ENCODE measurements around the gene PIK3CB. TPM values are rescaled to one million over a fixed set of nuclear protein-coding genes. Genes with fewer than 3 reads are reported as not detected.
"Not testable (repeated sequence)": the region's sequence is repeated elsewhere in the genome, so short reads cannot be mapped to it uniquely, and the experiment has no call there.

The PIK3CB gene
- total RNA-seq, 2 donors from 2014 or later = 18.8 to 26.3 TPM

DNA sequence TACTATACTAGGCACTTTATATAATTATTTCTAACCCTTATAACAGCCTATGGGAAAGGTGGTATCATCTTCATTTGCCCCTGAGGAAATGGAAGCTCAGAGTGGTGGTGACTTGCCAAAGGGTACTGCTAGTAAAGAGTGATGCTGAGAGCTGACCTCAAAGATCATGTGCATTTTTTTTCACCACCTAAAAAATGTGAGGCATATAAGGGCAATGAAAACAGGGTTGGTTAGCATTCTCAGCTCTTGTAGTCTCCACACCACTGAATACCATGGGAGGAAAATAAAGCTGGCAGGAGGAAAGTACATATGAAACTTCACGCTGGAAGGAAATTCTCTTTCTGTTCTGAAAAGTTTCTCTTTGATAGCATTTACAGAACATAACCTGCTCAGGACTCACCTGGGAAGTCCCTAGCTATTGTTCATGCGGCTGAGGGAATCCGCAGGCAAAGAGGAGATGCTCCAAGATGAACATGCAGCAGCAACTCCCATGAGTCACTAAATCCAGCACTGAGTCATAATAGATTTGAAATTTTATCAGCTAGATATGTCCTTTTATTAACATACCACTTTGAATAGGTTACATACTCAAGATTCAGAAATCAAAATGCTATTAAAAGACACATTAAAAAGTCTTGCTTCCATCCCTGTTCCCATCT lies 208.9 kb downstream of the PIK3CB start:
- Mint-ChIP-seq H3K4me1 (ENCODE audit: low read depth) (peaks cover 6% of the 10 kb centered on the region), H3K27ac (no peak overlapping the region), H3K27me3 (ENCODE audit: low read depth) (no peaks in the 10 kb centered on the region), H3K4me3 (no peak overlapping the region), H3K36me3 (ENCODE audit: insufficient read depth in 2 of 2) (no peaks in the 10 kb centered on the region), H3K9me3 (no peaks in the 10 kb centered on the region)
- DNase-seq (no peak), ATAC-seq (replicated peaks in 1 of 2) (no peak)

GRCh38 chr3:138624518-138624917 lies 210.2 kb downstream of the PIK3CB start:
- no peak overlapping the region for H3K4me3 Mint-ChIP-seq
- H3K36me3 Mint-ChIP-seq (ENCODE audit: insufficient read depth in 2 of 2) = no peaks in the 10 kb centered on the region
- H3K9me3 Mint-ChIP-seq = no peaks in the 10 kb centered on the region
- no peaks in the 10 kb centered on the region for H3K27me3 Mint-ChIP-seq (ENCODE audit: low read depth)
- DNase-seq (no peak), ATAC-seq (replicated peaks in 1 of 2) (no peak)
- peaks cover 6% of the 10 kb centered on the region for H3K4me1 Mint-ChIP-seq (ENCODE audit: low read depth)
- no peak overlapping the region for H3K27ac Mint-ChIP-seq

DNA sequence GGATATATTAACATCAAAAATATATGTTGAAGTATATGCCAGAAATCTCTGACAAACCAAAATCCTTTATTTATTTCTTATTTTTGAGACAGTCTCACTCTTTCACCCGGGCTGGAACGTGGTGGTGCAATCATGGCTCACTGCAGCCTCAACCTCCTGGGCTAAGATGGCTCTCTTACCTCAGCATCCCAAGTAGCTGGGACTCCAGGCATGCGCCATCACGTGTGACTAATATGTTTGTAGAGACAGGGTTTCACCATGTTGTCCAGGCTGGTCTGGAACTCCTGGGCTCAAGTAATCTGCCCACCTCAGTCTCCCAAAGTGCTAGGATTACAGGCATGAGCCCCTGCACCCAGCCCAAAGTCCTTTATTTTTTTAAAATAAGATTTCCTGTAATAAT lies 214.3 kb downstream of the PIK3CB start:
- Mint-ChIP-seq H3K36me3 (ENCODE audit: insufficient read depth in 2 of 2) (no peaks in the 10 kb centered on the region), H3K4me3 (no peak overlapping the region), H3K27ac (no peak overlapping the region), H3K27me3 (ENCODE audit: low read depth) (no peaks in the 10 kb centered on the region), H3K9me3 (no peaks in the 10 kb centered on the region), H3K4me1 (ENCODE audit: low read depth) (no peaks in the 10 kb centered on the region)
- DNase-seq (no peak), ATAC-seq (replicated peaks in 1 of 2) (no peak)

DNA sequence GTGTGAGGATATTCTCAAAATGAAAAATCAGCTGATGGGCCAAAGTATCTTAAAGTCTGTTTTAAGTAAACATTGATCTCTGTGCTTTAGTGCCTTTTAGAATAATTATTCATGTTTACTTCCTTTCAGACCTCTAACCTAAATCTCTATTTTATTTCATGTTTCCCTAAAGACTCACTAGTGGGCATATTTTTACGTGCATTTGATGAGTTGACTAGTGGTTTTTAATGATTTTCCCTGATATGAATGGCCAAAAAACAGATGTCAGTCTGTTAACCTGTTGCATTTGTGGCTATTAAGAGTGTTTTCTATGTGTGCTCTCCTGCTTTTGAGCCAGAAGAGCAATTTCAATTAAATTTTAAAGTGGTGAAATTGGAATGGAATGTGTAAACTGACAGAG lies 219.3 kb downstream of the PIK3CB start:
- no peak overlapping the region for H3K27ac Mint-ChIP-seq
- H3K36me3 Mint-ChIP-seq (ENCODE audit: insufficient read depth in 2 of 2) = no peaks in the 10 kb centered on the region
- no peak for DNase-seq
- H3K27me3 Mint-ChIP-seq (ENCODE audit: low read depth) = no peaks in the 10 kb centered on the region
- no peaks in the 10 kb centered on the region for H3K9me3 Mint-ChIP-seq
- no peak overlapping the region for H3K4me3 Mint-ChIP-seq
- no peak for ATAC-seq (replicated peaks in 1 of 2)
- H3K4me1 Mint-ChIP-seq (ENCODE audit: low read depth) = no peaks in the 10 kb centered on the region

DNA sequence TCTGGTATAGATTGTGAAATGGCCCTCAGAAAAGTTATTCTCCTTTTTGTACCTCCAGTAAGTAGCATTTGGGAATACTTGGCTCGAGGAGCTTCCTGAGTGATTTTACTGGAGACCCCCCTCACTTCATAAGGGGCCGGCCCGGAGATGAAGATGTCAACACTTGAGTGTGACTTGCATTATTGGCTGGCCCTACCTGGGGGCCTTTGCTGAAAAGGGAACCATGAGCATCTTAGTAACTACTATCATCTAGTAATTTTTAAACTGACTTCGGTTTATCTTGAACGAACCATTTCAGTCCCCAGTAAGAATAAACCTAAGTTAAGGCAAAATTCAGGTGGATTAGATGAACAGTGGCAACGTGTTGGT lies 224.8 kb downstream of the PIK3CB start:
- Mint-ChIP-seq H3K9me3 (no peaks in the 10 kb centered on the region), H3K4me1 (ENCODE audit: low read depth) (peaks cover 15% of the 10 kb centered on the region), H3K36me3 (ENCODE audit: insufficient read depth in 2 of 2) (peaks cover 0 to 4% of the 10 kb centered on the region in 2 donors), H3K27me3 (ENCODE audit: low read depth) (no peaks in the 10 kb centered on the region), H3K4me3 (peak overlapping the region; percentile 82 to 96), H3K27ac (peak overlapping the region; percentile 99)
- DNase-seq = no peak
- no peak for ATAC-seq (replicated peaks in 1 of 2)

DNA sequence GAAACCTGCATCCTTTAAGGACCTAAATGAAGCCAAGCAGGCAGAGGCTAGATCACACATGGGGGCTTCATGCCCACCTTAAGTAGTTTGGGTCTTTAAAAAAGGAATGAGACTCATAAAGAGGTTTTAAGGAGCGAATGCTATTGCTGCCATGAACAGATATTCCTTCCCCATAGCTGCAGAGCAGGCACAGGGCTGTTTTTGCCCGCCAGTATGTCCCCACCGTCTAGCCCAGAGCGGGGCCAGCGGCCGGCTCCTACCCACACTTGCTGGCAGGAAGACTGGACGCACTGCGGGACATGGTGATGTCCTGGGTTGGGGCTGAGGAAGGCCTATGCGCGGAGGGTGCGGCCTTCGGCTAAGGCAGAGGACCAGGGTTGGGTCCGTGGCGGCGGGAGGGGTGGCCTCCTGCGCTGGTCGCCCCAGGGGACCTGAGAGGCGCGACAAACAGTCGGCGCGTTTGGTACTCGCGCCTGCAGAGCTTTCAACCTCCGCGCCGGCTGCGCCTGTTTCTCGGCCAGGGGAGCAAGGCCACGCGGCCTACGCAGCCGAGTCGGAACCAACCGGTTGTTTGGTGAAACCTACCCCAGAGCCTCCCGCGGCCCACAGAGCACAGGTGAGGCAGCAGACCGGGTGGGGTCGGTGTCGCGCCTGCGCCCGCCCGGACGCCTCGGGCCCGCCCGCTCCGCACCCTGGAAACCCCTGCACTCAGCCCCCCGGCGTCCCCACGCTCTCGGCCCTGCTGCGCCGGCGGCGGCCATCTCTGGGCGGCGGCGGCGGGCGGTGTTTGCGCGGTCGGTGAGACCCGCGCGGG lies 226.2 kb downstream of the PIK3CB start, which contains the start of gene FAIM:
Gene FAIM (plus strand): TSS at position 450 of the 814 bp plus-strand sequence. CDS start 10,956 bp downstream, outside the sequence.
- peaks cover 4 to 5% of the 10 kb centered on the region in 2 donors for H3K36me3 Mint-ChIP-seq (ENCODE audit: insufficient read depth in 2 of 2)
- no peaks in the 10 kb centered on the region for H3K9me3 Mint-ChIP-seq
- no peaks in the 10 kb centered on the region for H3K27me3 Mint-ChIP-seq (ENCODE audit: low read depth)
- ATAC-seq (replicated peaks in 1 of 2) (peak; percentile 85), DNase-seq (peak; percentile 73 to 74)
- peak within 1 kb of the TSS; percentile 82 to 96 for H3K4me3 Mint-ChIP-seq
- H3K4me1 Mint-ChIP-seq (ENCODE audit: low read depth) = peaks cover 15% of the 10 kb centered on the region
- peak within 1 kb of the TSS; percentile 99 for H3K27ac Mint-ChIP-seq

- not testable (repeated sequence) for H3K27me3 Mint-ChIP-seq (ENCODE audit: low read depth); H3K9me3 Mint-ChIP-seq; H3K4me3 Mint-ChIP-seq; ATAC-seq (replicated peaks in 1 of 2); H3K27ac Mint-ChIP-seq; DNase-seq; H3K4me1 Mint-ChIP-seq (ENCODE audit: low read depth)
- peaks cover 0 to 11% of the 10 kb centered on the region in 2 donors for H3K36me3 Mint-ChIP-seq (ENCODE audit: insufficient read depth in 2 of 2)
Observed at GRCh38 chr3:138604106-138604595, 230.6 kb downstream of the PIK3CB start.

Other genes with a start within 250 kb of the PIK3CB start
- 10 to 100 TPM; 19.7 to 22.6 TPM for gene CEP70, start 240.7 kb downstream of the PIK3CB start, total RNA-seq
- gene FAIM, start 226.2 kb downstream of the PIK3CB start, total RNA-seq = 1 to 10 TPM; 6.0 to 7.5 TPM
- gene FOXL2, start 112.2 kb upstream of the PIK3CB start, total RNA-seq = under 1 TPM; 0.12 to 0.16 TPM
- gene FOXL2NB, start 112.3 kb upstream of the PIK3CB start, total RNA-seq = not detected
- not detected for gene PRR23A, start 171.3 kb upstream of the PIK3CB start, total RNA-seq
- not detected for gene PRR23B, start 186.0 kb upstream of the PIK3CB start, total RNA-seq
- gene PRR23C, start 210.0 kb upstream of the PIK3CB start, total RNA-seq = not detected

Measured in activated T-cell treated with anti-CD3 and anti-CD28 coated beads, Interleukin-2, amount 50 U/mL, for 72 hours (primary cell).